HG03558 (cell line): ENCODE results near the gene HS6ST3.
"Not testable (repeated sequence)": the region's sequence is repeated elsewhere in the genome, so short reads cannot be mapped to it uniquely, and the experiment has no call there.

ENCODE experiments used
- ATAC-seq: cut with Tn5 transposase; IDR thresholded peaks from one replicate; pipeline ENCODE4 v1.9.1; 2021; ENCODE audit warnings: moderate number of reproducible peaks; ENCODE audit not compliant: unreplicated experiment; ENCODE audit errors: extremely low read depth

The HS6ST3 gene

GRCh38 chr13:96768524-96768923 is 678.6 kb downstream of the HS6ST3 start:
- ATAC-seq = no peak

DNA sequence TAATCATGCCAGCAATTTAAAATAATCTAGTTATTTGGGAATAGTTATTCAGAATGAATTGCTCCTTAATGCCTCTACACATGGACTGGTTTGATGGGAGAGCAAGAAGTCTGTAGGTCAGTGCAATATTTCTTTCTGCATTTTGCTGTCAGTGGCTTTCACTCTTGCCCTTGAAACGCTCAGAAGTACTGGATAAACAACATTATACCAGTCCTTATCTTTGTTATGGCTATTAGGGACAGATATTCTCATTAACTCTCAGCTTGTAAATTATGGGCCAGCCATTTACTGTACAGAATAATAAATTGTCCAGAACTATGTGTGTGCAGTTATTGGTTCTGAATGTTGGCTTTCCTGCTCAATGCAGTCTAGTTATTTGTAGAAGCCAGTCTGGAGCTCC is 680.0 kb downstream of the HS6ST3 start:
- ATAC-seq = no peak

GRCh38 chr13:96771486-96772367 is 681.8 kb downstream of the HS6ST3 start:
- ATAC-seq = no peak

DNA sequence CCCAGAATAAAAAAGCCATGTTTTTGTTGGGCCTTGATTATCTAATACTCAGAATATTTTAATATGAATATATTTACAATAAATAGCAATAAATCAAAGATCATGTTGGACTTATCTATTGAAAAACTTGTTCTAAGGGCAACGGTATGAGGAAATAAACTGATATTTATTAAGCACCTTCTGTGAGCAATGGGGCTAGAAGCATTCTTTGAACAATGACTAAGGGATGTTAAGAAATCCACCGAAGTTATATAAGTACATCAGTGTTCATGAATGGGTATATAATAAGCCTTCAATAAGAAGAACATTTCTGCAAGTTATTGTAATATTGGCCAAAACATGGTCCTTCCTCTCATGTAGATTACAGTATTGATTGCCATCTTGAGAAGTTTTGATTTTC is 682.5 kb downstream of the HS6ST3 start:
- ATAC-seq = no peak

DNA sequence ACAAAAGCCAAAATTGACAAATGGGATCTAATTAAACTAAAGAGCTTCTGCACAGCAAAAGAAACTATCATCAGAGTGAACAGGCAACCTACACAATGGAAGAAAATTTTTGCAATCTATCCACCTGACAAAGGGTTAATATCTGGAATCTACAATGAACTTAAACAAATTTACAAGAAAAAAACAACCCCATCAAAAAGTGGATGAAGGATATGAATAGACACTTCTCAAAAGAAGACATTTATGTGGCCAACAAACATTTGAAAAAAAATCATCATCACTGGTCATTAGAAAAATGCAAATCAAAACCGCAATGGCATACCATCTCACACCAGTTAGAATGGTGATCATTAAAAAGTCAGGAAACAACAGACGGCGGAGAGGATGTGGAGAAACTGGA is 688.4 kb downstream of the HS6ST3 start:
- ATAC-seq = not testable (repeated sequence)

DNA sequence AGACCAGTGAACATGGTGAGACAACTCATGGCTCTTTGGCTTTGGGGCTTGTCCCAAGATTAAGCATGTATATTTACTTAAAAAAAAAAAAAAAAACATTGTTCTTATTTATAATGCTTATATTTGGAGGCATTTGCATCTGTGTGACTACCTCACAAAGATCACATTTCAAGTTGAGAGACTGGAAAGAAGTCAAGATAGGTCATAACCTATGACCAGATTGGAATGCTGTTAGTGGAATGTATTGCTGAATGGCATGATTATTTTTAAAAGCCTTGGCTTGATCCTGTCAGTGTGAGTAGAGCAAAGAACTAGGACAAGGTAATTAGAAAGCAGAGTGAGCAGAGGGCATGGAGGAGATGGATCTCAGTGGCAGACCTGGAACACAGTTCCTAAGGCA is 689.8 kb downstream of the HS6ST3 start:
- no peak for ATAC-seq

DNA sequence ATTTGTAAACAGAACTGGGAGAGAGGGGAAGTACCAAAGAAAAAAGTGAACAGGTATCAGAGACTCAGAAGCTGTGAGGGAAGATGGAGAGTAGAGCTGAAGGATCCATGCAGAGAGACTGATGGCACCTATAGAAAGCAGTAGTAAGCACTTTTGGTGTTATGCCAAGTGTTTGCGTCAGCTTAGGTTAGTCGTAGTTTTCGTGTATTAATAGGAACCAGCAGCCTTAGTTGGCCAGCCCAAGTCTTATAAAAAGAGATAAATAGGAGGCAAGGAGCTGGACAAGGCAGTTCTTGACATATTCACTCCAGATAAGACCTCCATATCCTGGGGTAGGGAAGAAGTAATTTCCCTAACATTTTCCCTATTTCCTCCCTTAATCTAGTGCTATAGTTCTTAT is 690.2 kb downstream of the HS6ST3 start:
- no peak for ATAC-seq

GRCh38 chr13:96781141-96781540 is 691.2 kb downstream of the HS6ST3 start:
- no peak for ATAC-seq

GRCh38 chr13:96782186-96782585 is 692.3 kb downstream of the HS6ST3 start:
- no peak for ATAC-seq

- ATAC-seq = no peak
Observed at GRCh38 chr13:96783057-96783456, 693.1 kb downstream of the HS6ST3 start.

GRCh38 chr13:96783511-96783910 is 693.6 kb downstream of the HS6ST3 start:
- no peak for ATAC-seq

DNA sequence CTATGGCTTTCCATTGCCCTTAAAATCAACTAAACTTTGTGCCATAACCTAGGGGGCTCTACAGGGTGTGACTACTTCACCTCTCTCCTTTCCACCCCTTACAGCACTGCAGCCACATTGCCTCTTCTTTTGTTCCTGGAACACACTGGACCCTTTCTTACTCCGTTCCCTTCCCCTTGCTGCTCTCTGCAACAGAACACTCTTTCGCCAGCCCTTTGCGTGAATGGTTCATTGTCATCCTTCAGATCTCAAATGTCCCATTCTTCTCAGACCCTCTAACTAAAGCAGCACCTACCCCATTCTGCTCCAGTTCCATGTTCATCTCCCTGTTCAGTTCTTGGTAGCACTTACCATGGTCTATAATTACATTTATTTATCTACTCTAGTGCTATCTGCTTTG is 696.1 kb downstream of the HS6ST3 start:
- no peak for ATAC-seq

DNA sequence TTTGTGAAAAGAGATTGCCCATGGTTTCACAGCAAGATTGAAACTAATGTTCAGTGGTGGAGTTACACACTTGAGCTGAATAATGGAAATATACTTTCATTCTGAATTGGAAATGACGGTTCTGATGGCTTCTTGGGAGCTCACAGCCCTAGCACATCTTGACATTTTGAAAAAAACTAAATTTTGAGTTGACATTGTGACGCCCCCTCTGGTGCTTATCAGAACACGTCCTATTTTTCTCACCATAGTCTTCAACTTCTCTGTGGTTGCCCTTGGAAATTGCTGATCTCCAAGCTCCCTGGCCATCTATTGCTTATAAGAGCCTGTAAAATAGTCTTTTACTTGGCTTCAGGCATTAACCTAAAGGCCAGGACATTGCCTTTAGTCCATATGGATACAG is 702.3 kb downstream of the HS6ST3 start:
- ATAC-seq = no peak

DNA sequence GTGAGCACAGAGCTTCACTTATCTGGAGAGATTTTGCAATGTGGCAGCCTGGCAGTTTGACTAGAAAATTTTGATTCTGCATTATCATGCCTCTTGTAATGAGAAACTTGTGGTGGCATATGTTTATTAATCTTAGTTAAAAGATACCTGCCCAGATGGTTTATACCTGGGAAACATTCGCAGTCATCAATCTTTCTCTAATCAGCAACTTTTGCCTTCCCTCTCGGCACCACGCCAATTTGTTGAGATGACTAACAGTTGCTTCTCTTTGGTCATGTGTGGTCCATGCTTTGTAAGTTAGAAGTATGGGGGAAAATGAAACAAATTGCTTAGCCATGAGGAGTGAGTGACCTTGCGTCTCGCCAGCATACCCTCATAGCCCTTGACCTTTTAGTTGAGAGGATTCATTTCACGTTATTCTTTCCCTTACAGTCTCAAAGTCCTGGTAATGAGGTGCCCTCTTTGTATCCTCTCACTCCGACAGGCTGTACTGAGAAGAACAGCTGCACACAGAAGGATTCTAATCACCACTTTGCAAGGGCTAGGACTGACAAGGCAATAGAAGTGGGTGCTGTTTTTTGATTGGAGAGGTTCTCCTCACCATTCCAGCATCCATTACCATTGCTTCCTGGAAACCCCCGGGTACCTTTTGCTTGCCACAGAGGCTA is 703.0 kb downstream of the HS6ST3 start:
- ATAC-seq = no peak

GRCh38 chr13:96793404-96793755 is 703.5 kb downstream of the HS6ST3 start:
- ATAC-seq = no peak

DNA sequence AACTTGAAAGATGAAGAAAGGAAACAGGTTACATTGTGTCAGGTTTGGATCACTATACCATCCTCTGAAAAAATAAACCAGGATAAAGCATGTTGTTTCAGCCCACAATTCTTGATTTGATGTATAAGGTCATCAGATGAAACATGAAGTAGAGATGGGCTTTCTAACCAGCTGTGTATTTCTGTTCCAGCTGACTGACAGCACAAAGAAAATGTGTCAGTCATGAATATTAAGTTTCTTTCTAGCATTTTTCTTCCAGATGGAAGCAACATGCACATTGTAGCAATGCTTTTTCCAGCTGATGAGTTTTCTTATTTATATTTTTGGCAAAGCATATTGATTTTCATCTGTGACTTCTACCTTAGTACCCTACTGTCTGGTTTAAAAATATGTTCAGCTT is 704.8 kb downstream of the HS6ST3 start:
- ATAC-seq = no peak

DNA sequence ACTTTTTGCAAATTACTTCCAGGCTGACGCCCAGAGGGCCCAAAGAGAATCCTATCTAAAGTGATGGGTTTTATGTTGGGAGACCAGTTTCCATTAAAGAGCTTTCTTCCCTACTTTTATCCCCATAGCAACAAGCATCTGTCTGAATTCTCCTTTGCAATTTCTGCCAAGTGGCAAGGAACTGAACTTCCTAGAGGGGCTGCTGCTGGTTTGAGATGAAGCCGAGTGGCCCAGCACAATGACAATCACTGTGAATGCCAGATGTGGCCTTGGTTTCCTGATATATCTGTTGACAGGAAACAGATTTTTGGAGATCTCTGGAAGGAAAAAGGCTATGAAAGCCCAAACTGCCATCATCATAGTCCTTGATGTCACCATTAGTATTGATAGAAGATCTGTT is 705.8 kb downstream of the HS6ST3 start:
- ATAC-seq = no peak

GRCh38 chr13:96796091-96796633 is 706.3 kb downstream of the HS6ST3 start:
- no peak for ATAC-seq

GRCh38 chr13:96797136-96797535 is 707.2 kb downstream of the HS6ST3 start:
- no peak for ATAC-seq

- ATAC-seq = no peak
Observed at GRCh38 chr13:96803456-96804100, 713.7 kb downstream of the HS6ST3 start.

GRCh38 chr13:96804174-96804573 is 714.3 kb downstream of the HS6ST3 start:
- no peak for ATAC-seq
